Measurements from ENCODE around the gene SETDB2. TPM values are rescaled to one million over a fixed set of nuclear protein-coding genes. Genes with fewer than 3 reads are reported as not detected.

Gene SETDB2
- total RNA-seq (2016; rRNA removed; fragmentation: Illumina TruSeq; extraction: Trizol) (8.7 and 9.5 TPM in 2 replicates), polyA plus RNA-seq (2011; rRNA removed) (6.1 and 8.1 TPM in 2 replicates), polyA minus RNA-seq (2011; rRNA and poly(A)+ RNA removed; ENCODE audit: low replicate concordance) (1.6 and 2.4 TPM in 2 replicates), Bru-seq, nascent RNA (percentile 73 among the genes with signal in this experiment), BruChase-seq, experiment 1, labeled RNA remaining after a 6-hour chase (percentile 71 among the genes with signal in this experiment), BruChase-seq, experiment 2, labeled RNA remaining after a 2-hour chase (percentile 74 among the genes with signal in this experiment)
- 6.9 and 7.8 TPM in 2 replicates for total RNA-seq (2016; cell fraction: cytosol; rRNA removed; fragmentation: Illumina TruSeq; extraction: Trizol; ENCODE audit: low read depth)
- 8.3 and 9.7 TPM in 2 replicates for total RNA-seq (2016; cell fraction: insoluble cytoplasmic fraction; rRNA removed; fragmentation: Illumina TruSeq; extraction: Trizol)
- 8.2 and 9.2 TPM in 2 replicates for total RNA-seq (2016; cell fraction: membrane; rRNA removed; fragmentation: Illumina TruSeq; extraction: Trizol)
- total RNA-seq (2016; cell fraction: nucleus; rRNA removed; fragmentation: Illumina TruSeq; extraction: Trizol): 13.6 and 15.9 TPM in 2 replicates
- 2.2 and 3.0 TPM in 2 replicates for polyA plus RNA-seq (2011; cell fraction: cytosol; rRNA removed)
- polyA plus RNA-seq (2011; cell fraction: nucleus; rRNA removed): 6.3 and 8.6 TPM in 2 replicates
- polyA plus RNA-seq (2012): 7.9 and 8.3 TPM in 2 replicates
- 1.1 and 2.0 TPM in 2 replicates for polyA plus RNA-seq (2016; cell fraction: cytosol; fragmentation: Illumina TruSeq; extraction: Trizol; ENCODE audit: low read depth)
- polyA plus RNA-seq (2016; cell fraction: insoluble cytoplasmic fraction; fragmentation: Illumina TruSeq; extraction: Trizol; ENCODE audit: low read depth): 7.2 and 7.5 TPM in 2 replicates
- 3.4 TPM in 2 replicates for polyA plus RNA-seq (2016; cell fraction: membrane; fragmentation: Illumina TruSeq; extraction: Trizol; ENCODE audit: low read depth)
- polyA plus RNA-seq (2016; cell fraction: nucleus; fragmentation: Illumina TruSeq; extraction: Trizol; ENCODE audit: insufficient read depth, low read depth): 16.0 and 16.3 TPM in 2 replicates
- polyA minus RNA-seq (2011; cell fraction: cytosol; rRNA and poly(A)+ RNA removed): 5.6 and 6.7 TPM in 2 replicates
- polyA minus RNA-seq (2011; cell fraction: nucleus; rRNA and poly(A)+ RNA removed): 23.7 and 25.6 TPM in 2 replicates
- long read RNA-seq, experiment 1, full-length matches to known transcripts: 2 of 11 reads
- long read RNA-seq, experiment 1, partial matches to known transcripts: 1 of 11 reads
- long read RNA-seq, experiment 1, other reads (novel, unspliced or antisense): 8 of 11 reads
- long read RNA-seq, experiment 2, partial matches to known transcripts: 7 of 20 reads
- long read RNA-seq, experiment 2, other reads (novel, unspliced or antisense): 13 of 20 reads

- in situ Hi-C loops (cut with HindIII; ENCODE audit: extremely low pct_ligation_motif_present, low pct_unique_long_range_greater_than_20kb) (no loop called here), intact Hi-C loops (cut with micrococcal nuclease; ENCODE audit: unreplicated experiment) (loop anchor here (1.0 to 5.0 kb wide), 2 partner anchors 22 to 142 kb away; no protein-coding TSS in a partner anchor)
- no peaks in the 10 kb centered on the region for H3K9me3 ChIP-seq (ENCODE audit: low read length)
- DNase-seq (ENCODE audit: low spot score) (peak; percentile 98), FAIRE-seq (peak; percentile 92), ATAC-seq (peak; percentile 96)
- peaks cover 35% of the 10 kb centered on the region for H3K4me1 ChIP-seq (ENCODE audit: insufficient read depth, low read length)
- H3K79me2 ChIP-seq (ENCODE audit: insufficient read depth, low read length): peaks cover 29% of the 10 kb centered on the region
- H2AFZ ChIP-seq (ENCODE audit: low read length): peak within 1 kb of the TSS; percentile 45
- peak within 1 kb of the TSS; percentile 94 for H3K27ac ChIP-seq (ENCODE audit: extremely low read length, insufficient read depth, low read length)
- no peaks in the 10 kb centered on the region for H3K36me3 ChIP-seq (replicated peaks in 1 of 2; ENCODE audit: control insufficient read depth in 1 of 2, insufficient read depth in 2 of 2, low read length in 2 of 2)
- peak within 1 kb of the TSS; percentile 76 for H3K4me2 ChIP-seq (ENCODE audit: low read depth, low read length)
- peak within 1 kb of the TSS; percentile 87 for H3K9ac ChIP-seq (ENCODE audit: insufficient read depth, low read depth, low read length)
- ChIA-PET POLR2A (interaction anchor here (0.7 to 4.2 kb wide), 27 partner anchors 8 to 554 kb away, joined by 3 to 123 read pairs (median 6); partner anchors contain the start of genes EBPL, PHF11 and RCBTB1), CTCF (ENCODE audit: low intra/inter-chr PET ratio, low total read pairs) (no interaction called here)
- under 1% methylated on average over 12 of the region's 53 CpGs for WGBS (ENCODE audit: low lambda C conversion rate)
- H3K27me3 ChIP-seq (ENCODE audit: control insufficient read depth in 1 of 2, insufficient read depth in 2 of 2, low read length in 2 of 2): no peaks in the 10 kb centered on the region; a peak in 1 of 5 replicates
- BruUV-seq (replicated peaks): no TSS peak
- peak within 1 kb of the TSS; percentile 77 to 89 (median 83) for H3K4me3 ChIP-seq (replicated peaks in 1 of 3; ENCODE audit: insufficient read depth in 1 of 3, low read depth in 2 of 3, low read length in 3 of 3)
- H4K20me1 ChIP-seq (ENCODE audit: insufficient read depth, low read length): no peaks in the 10 kb centered on the region
- TF ChIP-seq THAP7 (CRISPR knock-in tag; IDR thresholded peaks at IDR 0.05) (peak; percentile 100), ZNF614 (CRISPR knock-in tag; IDR thresholded peaks at IDR 0.05; ENCODE audit: borderline replicate concordance) (no peak), ZNF577 (CRISPR knock-in tag; IDR thresholded peaks at IDR 0.05; ENCODE audit: borderline replicate concordance, low read depth) (no peak), SMAD1 (CRISPR knock-in tag; IDR thresholded peaks at IDR 0.05; ENCODE audit: borderline replicate concordance, low read depth) (peak; percentile 91; the same call in 1 of the 2 replicates), SP5 (CRISPR knock-in tag; IDR thresholded peaks at IDR 0.05; ENCODE audit: borderline replicate concordance, low read depth) (peak; percentile 56; the same call in 1 of the 2 replicates), SRSF9 (IDR thresholded peaks at IDR 0.05; ENCODE audit: borderline replicate concordance, insufficient read depth, low read depth, low read length, poor library complexity, severe bottlenecking) (no peak), ZNF274 (CRISPR knock-in tag; IDR thresholded peaks at IDR 0.05) (no peak), SIX4 (CRISPR knock-in tag; IDR thresholded peaks at IDR 0.05) (peak; percentile 47; the same call in 1 of the 2 replicates), CHD2 (IDR thresholded peaks at IDR 0.05; ENCODE audit: low read depth, low read length) (peak; percentile 93), YY1 (IDR thresholded peaks at IDR 0.05; ENCODE audit: insufficient read depth, insufficient replicate concordance, low read depth, low read length) (peak; percentile 99), HIC2 (CRISPR knock-in tag; IDR thresholded peaks at IDR 0.05; ENCODE audit: low read depth) (peak; percentile 73), NCOR1 (IDR thresholded peaks at IDR 0.05; ENCODE audit: borderline replicate concordance, low read length) (no peak), ZBTB3 (CRISPR knock-in tag; IDR thresholded peaks at IDR 0.05; ENCODE audit: borderline replicate concordance, low read depth) (no peak), ETV5 (CRISPR knock-in tag; IDR thresholded peaks at IDR 0.05; ENCODE audit: borderline replicate concordance) (peak; percentile 72)
These were observed at the start of gene SETDB2, which contains the start of gene CAB39L for GRCh38 chr13:49443704-49444523. Gene SETDB2 (plus strand): TSS chr13:49444274. CDS start chr13:49451894, 7,620 bp downstream. Gene CAB39L (minus strand): TSS chr13:49444064. CDS start chr13:49382910, 61,154 bp downstream.
